ENCODE measurements around the gene LTO1. TPM values are rescaled to one million over a fixed set of nuclear protein-coding genes. Genes with fewer than 3 reads are reported as not detected.

LTO1 gene
- total and polyA plus RNA-seq, 5 donors from 2014 or later, result 15.5 to 37.6 (median 18.0) TPM

- Histone ChIP-seq H3K4me3 (ENCODE audit: low read depth, low read length) (no peak overlapping the region), H3K4me1 (ENCODE audit: control insufficient read depth, insufficient read depth, low read length, poor library complexity, severe bottlenecking) (peaks cover 4% of the 10 kb centered on the region), H3K27ac (ENCODE audit: insufficient read depth, low read length, poor library complexity, severe bottlenecking) (no peak overlapping the region), H3K9me3 (ENCODE audit: control insufficient read depth in 2 of 2, low read length in 2 of 2) (peaks cover 0 to 1% of the 10 kb centered on the region in 2 experiments), H3K36me3 (ENCODE audit: control insufficient read depth, insufficient read depth, low read length) (no peaks in the 10 kb centered on the region), H3K27me3 (ENCODE audit: control insufficient read depth, insufficient read depth, low read length) (no peaks in the 10 kb centered on the region)
- Mint-ChIP-seq H3K27ac (no peak overlapping the region), H3K27me3 (peaks cover 31% of the 10 kb centered on the region), H3K4me3 (no peak overlapping the region), H3K4me1 (peaks cover 0 to 6% (median under 1%) of the 10 kb centered on the region in 4 donors), H3K9me3 (peaks cover 0 to 2% (median 0%) of the 10 kb centered on the region in 7 donors), H3K36me3 (no peaks in the 10 kb centered on the region)
- ATAC-seq (ENCODE audit: low read depth in 2 of 2) (no peak), DNase-seq (no peak)
Measured at GRCh38 chr11:69683764-69684333, 8.7 kb upstream of the LTO1 start.

GRCh38 chr11:69682681-69683326 is 7.7 kb upstream of the LTO1 start:
- Histone ChIP-seq H3K27me3 (ENCODE audit: control insufficient read depth, insufficient read depth, low read length) (no peaks in the 10 kb centered on the region), H3K36me3 (ENCODE audit: control insufficient read depth, insufficient read depth, low read length) (no peaks in the 10 kb centered on the region), H3K27ac (ENCODE audit: insufficient read depth, low read length, poor library complexity, severe bottlenecking) (no peak overlapping the region), H3K9me3 (ENCODE audit: control insufficient read depth in 2 of 2, low read length in 2 of 2) (peaks cover 0 to 1% of the 10 kb centered on the region in 2 experiments), H3K4me3 (ENCODE audit: low read depth, low read length) (no peak overlapping the region), H3K4me1 (ENCODE audit: control insufficient read depth, insufficient read depth, low read length, poor library complexity, severe bottlenecking) (peaks cover 4% of the 10 kb centered on the region)
- H3K4me1 Mint-ChIP-seq, result peaks cover 0 to 6% (median under 1%) of the 10 kb centered on the region in 4 donors
- H3K36me3 Mint-ChIP-seq, result no peaks in the 10 kb centered on the region
- peaks cover 33% of the 10 kb centered on the region for H3K27me3 Mint-ChIP-seq
- H3K27ac Mint-ChIP-seq, result peak overlapping the region in 1 of 3 donors; percentile 11
- no peak overlapping the region for H3K4me3 Mint-ChIP-seq
- H3K9me3 Mint-ChIP-seq, result peaks cover 0 to 2% (median 0%) of the 10 kb centered on the region in 7 donors
- DNase-seq (no peak), ATAC-seq (ENCODE audit: low read depth in 2 of 2) (no peak)

- DNase-seq, result no peak
- Histone ChIP-seq H3K36me3 (ENCODE audit: control insufficient read depth, insufficient read depth, low read length) (no peaks in the 10 kb centered on the region), H3K9me3 (ENCODE audit: control insufficient read depth in 2 of 2, low read length in 2 of 2) (peaks cover 0 to 1% of the 10 kb centered on the region in 2 experiments), H3K4me1 (ENCODE audit: control insufficient read depth, insufficient read depth, low read length, poor library complexity, severe bottlenecking) (peaks cover 4% of the 10 kb centered on the region), H3K4me3 (ENCODE audit: low read depth, low read length) (no peak overlapping the region), H3K27ac (ENCODE audit: insufficient read depth, low read length, poor library complexity, severe bottlenecking) (no peak overlapping the region), H3K27me3 (ENCODE audit: control insufficient read depth, insufficient read depth, low read length) (no peaks in the 10 kb centered on the region)
- H3K27ac Mint-ChIP-seq, result no peak overlapping the region
- no peak for ATAC-seq (ENCODE audit: low read depth in 2 of 2)
- peaks cover 0 to 6% (median under 1%) of the 10 kb centered on the region in 4 donors for H3K4me1 Mint-ChIP-seq
- H3K36me3 Mint-ChIP-seq, result no peaks in the 10 kb centered on the region
- peaks cover 27% of the 10 kb centered on the region for H3K27me3 Mint-ChIP-seq
- no peak overlapping the region for H3K4me3 Mint-ChIP-seq
- H3K9me3 Mint-ChIP-seq, result no peaks in the 10 kb centered on the region
Measured at GRCh38 chr11:69682221-69682620, 7.1 kb upstream of the LTO1 start.

- peaks cover 2% of the 10 kb centered on the region for H3K4me1 ChIP-seq (ENCODE audit: control insufficient read depth, insufficient read depth, low read length, poor library complexity, severe bottlenecking)
- no peak overlapping the region for H3K4me3 ChIP-seq (ENCODE audit: low read depth, low read length)
- peaks cover 0 to 6% (median under 1%) of the 10 kb centered on the region in 4 donors for H3K4me1 Mint-ChIP-seq
- H3K4me3 Mint-ChIP-seq, result no peak overlapping the region
- H3K9me3 Mint-ChIP-seq, result no peaks in the 10 kb centered on the region
- ATAC-seq (ENCODE audit: low read depth in 2 of 2) (no peak), DNase-seq (no peak)
- peaks cover 21% of the 10 kb centered on the region for H3K27me3 Mint-ChIP-seq
- no peaks in the 10 kb centered on the region for H3K36me3 ChIP-seq (ENCODE audit: control insufficient read depth, insufficient read depth, low read length)
- no peaks in the 10 kb centered on the region for H3K27me3 ChIP-seq (ENCODE audit: control insufficient read depth, insufficient read depth, low read length)
- no peaks in the 10 kb centered on the region for H3K36me3 Mint-ChIP-seq
- peak overlapping the region in 1 of 3 donors; percentile 4 for H3K27ac Mint-ChIP-seq
- no peak overlapping the region for H3K27ac ChIP-seq (ENCODE audit: insufficient read depth, low read length, poor library complexity, severe bottlenecking)
- H3K9me3 ChIP-seq (ENCODE audit: control insufficient read depth in 2 of 2, low read length in 2 of 2), result peaks cover 0 to 1% of the 10 kb centered on the region in 2 experiments
Measured at GRCh38 chr11:69680688-69681087, 5.5 kb upstream of the LTO1 start.

- H3K9me3 Mint-ChIP-seq, result no peaks in the 10 kb centered on the region
- no peaks in the 10 kb centered on the region for H3K9me3 ChIP-seq (ENCODE audit: control insufficient read depth in 2 of 2, low read length in 2 of 2)
- peaks cover 0 to 28% (median 10%) of the 10 kb centered on the region in 4 donors for H3K4me1 Mint-ChIP-seq
- DNase-seq (no peak), ATAC-seq (ENCODE audit: low read depth in 2 of 2) (no peak)
- H3K27ac ChIP-seq (ENCODE audit: insufficient read depth, low read length, poor library complexity, severe bottlenecking), result no peak overlapping the region
- H3K27ac Mint-ChIP-seq, result no peak overlapping the region
- H3K36me3 ChIP-seq (ENCODE audit: control insufficient read depth, insufficient read depth, low read length), result no peaks in the 10 kb centered on the region
- H3K4me3 ChIP-seq (ENCODE audit: low read depth, low read length), result no peak overlapping the region
- H3K36me3 Mint-ChIP-seq, result peaks cover 4% of the 10 kb centered on the region
- peaks cover 19% of the 10 kb centered on the region for H3K4me1 ChIP-seq (ENCODE audit: control insufficient read depth, insufficient read depth, low read length, poor library complexity, severe bottlenecking)
- peaks cover 17% of the 10 kb centered on the region for H3K27me3 Mint-ChIP-seq
- no peak overlapping the region for H3K4me3 Mint-ChIP-seq
- no peaks in the 10 kb centered on the region for H3K27me3 ChIP-seq (ENCODE audit: control insufficient read depth, insufficient read depth, low read length)
Measured at GRCh38 chr11:69677749-69678148, 2.6 kb upstream of the LTO1 start.

- H3K27me3 Mint-ChIP-seq, result peaks cover 17% of the 10 kb centered on the region
- peak overlapping the region; percentile 74 for H3K27ac ChIP-seq (ENCODE audit: insufficient read depth, low read length, poor library complexity, severe bottlenecking)
- peaks cover 15% of the 10 kb centered on the region for H3K36me3 Mint-ChIP-seq
- peaks cover 27% of the 10 kb centered on the region for H3K36me3 ChIP-seq (ENCODE audit: control insufficient read depth, insufficient read depth, low read length)
- H3K9me3 Mint-ChIP-seq, result no peaks in the 10 kb centered on the region
- H3K4me1 Mint-ChIP-seq, result peaks cover 0 to 51% (median 20%) of the 10 kb centered on the region in 4 donors
- ATAC-seq (ENCODE audit: low read depth in 2 of 2) (no peak), DNase-seq (peak in 1 of 3 donors; percentile 7)
- no peaks in the 10 kb centered on the region for H3K9me3 ChIP-seq (ENCODE audit: control insufficient read depth in 2 of 2, low read length in 2 of 2)
- H3K4me1 ChIP-seq (ENCODE audit: control insufficient read depth, insufficient read depth, low read length, poor library complexity, severe bottlenecking), result peaks cover 27% of the 10 kb centered on the region
- peak overlapping the region; percentile 93 to 99 (median 97) for H3K4me3 Mint-ChIP-seq
- no peaks in the 10 kb centered on the region for H3K27me3 ChIP-seq (ENCODE audit: control insufficient read depth, insufficient read depth, low read length)
- peak overlapping the region; percentile 83 to 93 (median 92) for H3K27ac Mint-ChIP-seq
- H3K4me3 ChIP-seq (ENCODE audit: low read depth, low read length), result peak overlapping the region; percentile 80
Measured at GRCh38 chr11:69674267-69674885, 777 bp downstream of the LTO1 start.

GRCh38 chr11:69671734-69672465 is 3.3 kb downstream of the LTO1 start:
- Histone ChIP-seq H3K4me1 (ENCODE audit: control insufficient read depth, insufficient read depth, low read length, poor library complexity, severe bottlenecking) (peaks cover 27% of the 10 kb centered on the region), H3K27me3 (ENCODE audit: control insufficient read depth, insufficient read depth, low read length) (no peaks in the 10 kb centered on the region), H3K4me3 (ENCODE audit: low read depth, low read length) (no peak overlapping the region), H3K9me3 (ENCODE audit: control insufficient read depth in 2 of 2, low read length in 2 of 2) (no peaks in the 10 kb centered on the region), H3K27ac (ENCODE audit: insufficient read depth, low read length, poor library complexity, severe bottlenecking) (no peak overlapping the region), H3K36me3 (ENCODE audit: control insufficient read depth, insufficient read depth, low read length) (peaks cover 42% of the 10 kb centered on the region)
- H3K4me1 Mint-ChIP-seq, result peaks cover 0 to 55% (median 26%) of the 10 kb centered on the region in 4 donors
- H3K9me3 Mint-ChIP-seq, result no peaks in the 10 kb centered on the region
- H3K4me3 Mint-ChIP-seq, result peak overlapping the region in 3 of 4 donors; percentile 50 to 99 (median 78)
- H3K36me3 Mint-ChIP-seq, result peaks cover 25% of the 10 kb centered on the region
- H3K27ac Mint-ChIP-seq, result no peak overlapping the region
- ATAC-seq (ENCODE audit: low read depth in 2 of 2) (no peak), DNase-seq (no peak)
- peaks cover 7% of the 10 kb centered on the region for H3K27me3 Mint-ChIP-seq

Data from CD4-positive, CD25-positive, alpha-beta regulatory T cell (primary cell).